MM.1S (cell line): ENCODE results near the gene TSEN34.

Experiments used
- DNase-seq: peaks from one replicate; pipeline ENCODE4 v3.0.0-alpha.2; 2015
- H2AFZ ChIP-seq: fragments of 300-600 bp; sonication (generic); 2 replicates; pipeline ENCODE4 v1.6.0; 2016; ENCODE audit warnings: antibody characterized with exemption, low read length
- H3F3A ChIP-seq: fragments of 300-600 bp; sonication (generic); 2 replicates; pipeline ENCODE4 v1.6.1; 2016; ENCODE audit warnings: mild to moderate bottlenecking, antibody characterized with exemption, low read length, moderate library complexity, mixed read lengths; ENCODE audit not compliant: insufficient read depth
- H3K27ac ChIP-seq: fragments of 300-600 bp; sonication (generic); 2 replicates; pipeline ENCODE4 v1.5.1; 2016; ENCODE audit warnings: mild to moderate bottlenecking, low read length
- H3K27me3 ChIP-seq: fragments of 300-600 bp; sonication (generic); replicated peaks from 2 replicates; pipeline ENCODE4 v1.6.0; 2016; ENCODE audit warnings: low read length; ENCODE audit not compliant: insufficient read depth
- H3K36me3 ChIP-seq: fragments of 300-600 bp; sonication (generic); replicated peaks from 2 replicates; pipeline ENCODE4 v1.6.1; 2016; ENCODE audit warnings: mild to moderate bottlenecking, low read length, mixed read lengths; ENCODE audit not compliant: insufficient read depth
- H3K4me1 ChIP-seq: fragments of 300-600 bp; sonication (generic); 2 replicates; pipeline ENCODE4 v1.6.1; 2016; ENCODE audit warnings: low read length, mixed read lengths
- H3K4me2 ChIP-seq: fragments of 300-600 bp; sonication (generic); 2 replicates; pipeline ENCODE4 v1.6.0; 2016; ENCODE audit warnings: low read depth, low read length
- H3K4me3 ChIP-seq: fragments of 300-600 bp; sonication (generic); 2 replicates; pipeline ENCODE4 v1.5.1; 2016; ENCODE audit warnings: low read length, mixed read lengths
- H3K79me2 ChIP-seq: fragments of 300-600 bp; sonication (generic); 2 replicates; pipeline ENCODE4 v1.6.1; 2016; ENCODE audit warnings: mixed run types, low read length, mixed read lengths
- H3K9ac ChIP-seq: fragments of 300-600 bp; sonication (generic); 2 replicates; pipeline ENCODE4 v1.6.1; 2016; ENCODE audit warnings: low read length, mixed read lengths
- H3K9me2 ChIP-seq: fragments of 300-600 bp; sonication (generic); replicated peaks from 2 replicates; pipeline ENCODE4 v1.6.1; 2016; ENCODE audit warnings: mild to moderate bottlenecking, low read length, mixed read lengths; ENCODE audit not compliant: insufficient read depth
- H3K9me3 ChIP-seq: fragments of 300-600 bp; sonication (generic); replicated peaks from 2 replicates; pipeline ENCODE4 v1.6.1; 2016; ENCODE audit warnings: mild to moderate bottlenecking, low read length, mixed read lengths; ENCODE audit not compliant: insufficient read depth
- H4K20me1 ChIP-seq: fragments of 300-600 bp; sonication (generic); 2 replicates; pipeline ENCODE4 v1.6.1; 2016; ENCODE audit warnings: mild to moderate bottlenecking, low read length, moderate library complexity, mixed read lengths; ENCODE audit not compliant: insufficient read depth
- CTCF ChIP-seq: fragments of 300-600 bp; sonication (generic); IDR thresholded peaks from 2 replicates; pipeline ENCODE4 v1.5.1; 2016; ENCODE audit warnings: antibody characterized with exemption, low read length, mixed read lengths
- EZH2 ChIP-seq: fragments of 300-600 bp; sonication (generic); optimal IDR thresholded peaks from 2 replicates; pipeline ENCODE3; 2017; ENCODE audit warnings: low read depth, mild to moderate bottlenecking, antibody characterized with exemption, low read length, mixed read lengths
- EZH2phosphoT487 ChIP-seq: fragments of 300-600 bp; sonication (generic); IDR thresholded peaks from 2 replicates; pipeline ENCODE4 v1.6.1; 2018; ENCODE audit warnings: antibody characterized with exemption, low read length

TSEN34 gene

DNA sequence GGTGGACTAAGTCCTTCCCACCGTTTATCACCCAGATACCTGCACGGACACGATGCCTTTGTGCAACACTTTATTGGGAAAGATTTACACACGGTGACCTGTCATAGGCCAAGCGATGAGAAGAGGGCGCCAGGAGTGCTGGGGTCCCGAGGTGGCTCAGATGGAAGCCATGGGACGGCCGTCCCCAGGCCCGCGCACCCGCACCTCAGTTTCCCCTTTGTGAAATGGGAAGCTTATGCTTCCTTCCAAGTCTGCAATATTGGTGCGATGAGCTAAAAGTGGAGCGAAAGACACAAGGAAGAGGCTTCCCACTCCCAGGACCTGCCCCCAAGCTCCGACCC lies 17.8 kb upstream of the TSEN34 start:
- Histone ChIP-seq H3K9me3 (no peaks in the 10 kb centered on the region), H3K36me3 (no peaks in the 10 kb centered on the region), H3K9me2 (no peaks in the 10 kb centered on the region), H3K4me3 (no peak overlapping the region; the same call in 1 of the 2 replicates), H3K79me2 (no peaks in the 10 kb centered on the region), H2AFZ (peak overlapping the region; percentile 38; the same call in 1 of the 2 replicates), H3K4me2 (peak overlapping the region; percentile 98; the same call in 1 of the 2 replicates), H4K20me1 (no peaks in the 10 kb centered on the region), H3F3A (no peaks in the 10 kb centered on the region), H3K27me3 (no peaks in the 10 kb centered on the region), H3K9ac (no peak overlapping the region), H3K4me1 (peaks cover 1% of the 10 kb centered on the region; the same call in 1 of the 2 replicates), H3K27ac (no peak overlapping the region)
- no peak for DNase-seq
- TF ChIP-seq EZH2phosphoT487 (no peak), CTCF (no peak), EZH2 (no peak)

- no peak for DNase-seq
- H3K9me2 ChIP-seq, result no peaks in the 10 kb centered on the region
- H3K4me2 ChIP-seq, result no peak overlapping the region
- no peak overlapping the region for H2AFZ ChIP-seq
- H3K27ac ChIP-seq, result no peak overlapping the region
- H3K27me3 ChIP-seq, result no peaks in the 10 kb centered on the region
- no peaks in the 10 kb centered on the region for H3K4me1 ChIP-seq
- H4K20me1 ChIP-seq, result no peaks in the 10 kb centered on the region
- no peaks in the 10 kb centered on the region for H3K9me3 ChIP-seq
- H3K9ac ChIP-seq, result no peak overlapping the region
- H3K4me3 ChIP-seq, result no peak overlapping the region
- no peaks in the 10 kb centered on the region for H3K79me2 ChIP-seq
- H3K36me3 ChIP-seq, result no peaks in the 10 kb centered on the region
- TF ChIP-seq CTCF, result no peak
- no peak for TF ChIP-seq EZH2phosphoT487
- TF ChIP-seq EZH2, result no peak
- no peaks in the 10 kb centered on the region for H3F3A ChIP-seq
These were observed 16.9 kb upstream of the TSEN34 start for GRCh38 chr19:54173951-54174834.

DNA sequence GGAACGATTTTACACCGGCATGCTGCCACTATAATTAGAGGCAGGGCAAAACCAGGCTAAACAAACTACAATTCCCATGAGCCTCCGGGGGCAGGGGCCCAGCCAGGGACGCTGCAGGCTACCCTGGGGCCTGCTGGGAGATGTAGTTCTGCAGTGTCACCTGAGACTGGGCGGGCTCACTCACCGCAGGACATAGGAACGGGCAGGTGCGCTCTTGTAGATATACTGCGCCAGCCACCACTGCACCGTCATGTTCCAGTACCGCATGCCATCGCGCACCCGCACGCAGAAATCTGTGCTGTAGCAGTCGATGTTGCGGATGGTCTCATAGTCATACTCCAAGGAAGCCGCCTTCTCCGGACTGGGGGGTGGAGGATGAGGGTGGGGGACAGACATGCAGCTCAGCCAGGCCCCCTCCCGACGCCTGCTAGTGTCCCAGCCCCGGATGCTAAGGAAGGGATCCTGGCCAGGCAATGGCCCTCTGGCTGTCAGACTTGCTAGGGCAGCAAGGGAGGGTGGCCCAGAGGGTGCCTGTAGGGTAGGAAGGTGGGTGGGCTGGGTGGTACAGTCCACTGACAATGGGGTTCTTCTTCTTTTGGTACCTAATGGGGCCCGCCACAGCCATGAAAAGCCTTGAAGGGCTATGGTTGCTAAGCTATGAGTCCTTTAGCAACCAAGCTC lies 12.4 kb upstream of the TSEN34 start:
- Histone ChIP-seq H3K36me3 (no peaks in the 10 kb centered on the region), H4K20me1 (no peaks in the 10 kb centered on the region), H2AFZ (no peak overlapping the region), H3K9me3 (no peaks in the 10 kb centered on the region), H3K27me3 (no peaks in the 10 kb centered on the region), H3K4me1 (no peaks in the 10 kb centered on the region), H3K9me2 (no peaks in the 10 kb centered on the region), H3K4me3 (no peak overlapping the region), H3F3A (no peaks in the 10 kb centered on the region), H3K9ac (no peak overlapping the region), H3K4me2 (no peak overlapping the region), H3K79me2 (no peaks in the 10 kb centered on the region), H3K27ac (no peak overlapping the region)
- TF ChIP-seq CTCF, result no peak
- TF ChIP-seq EZH2phosphoT487, result no peak
- TF ChIP-seq EZH2, result no peak
- DNase-seq, result no peak
